Stimulated activated memory B cell treated with anti-CD40 and anti-IgM and Interleukin-4, amounts not matched to agents 10 μg/mL and 1 μg/mL and 100 μg/mL, for 72 hours (primary cell): ENCODE results near the gene SLK.

Experiments used
- ATAC-seq: fragments of 150-1000 bp; cut with Tn5 transposase; 2 replicates; pipeline ENCODE4 v1.10.0; 2021
- H3K27ac Mint-ChIP-seq: one replicate; pipeline ENCODE4 v1.8.0; 2022; ENCODE audit warnings: mild to moderate bottlenecking, mixed read lengths
- H3K27me3 Mint-ChIP-seq: one replicate; pipeline ENCODE4 v1.8.0; 2022; ENCODE audit warnings: mixed read lengths
- H3K36me3 Mint-ChIP-seq: one replicate; pipeline ENCODE4 v1.8.0; 2022; ENCODE audit warnings: mixed read lengths
- H3K4me1 Mint-ChIP-seq: one replicate; pipeline ENCODE4 v1.8.0; 2022; ENCODE audit warnings: mixed read lengths
- H3K4me3 Mint-ChIP-seq: one replicate; pipeline ENCODE4 v1.8.0; 2022; ENCODE audit warnings: mild to moderate bottlenecking, moderate library complexity, mixed read lengths
- H3K9me3 Mint-ChIP-seq: one replicate; pipeline ENCODE4 v1.8.0; 2022; ENCODE audit warnings: mixed read lengths

Gene SLK

DNA sequence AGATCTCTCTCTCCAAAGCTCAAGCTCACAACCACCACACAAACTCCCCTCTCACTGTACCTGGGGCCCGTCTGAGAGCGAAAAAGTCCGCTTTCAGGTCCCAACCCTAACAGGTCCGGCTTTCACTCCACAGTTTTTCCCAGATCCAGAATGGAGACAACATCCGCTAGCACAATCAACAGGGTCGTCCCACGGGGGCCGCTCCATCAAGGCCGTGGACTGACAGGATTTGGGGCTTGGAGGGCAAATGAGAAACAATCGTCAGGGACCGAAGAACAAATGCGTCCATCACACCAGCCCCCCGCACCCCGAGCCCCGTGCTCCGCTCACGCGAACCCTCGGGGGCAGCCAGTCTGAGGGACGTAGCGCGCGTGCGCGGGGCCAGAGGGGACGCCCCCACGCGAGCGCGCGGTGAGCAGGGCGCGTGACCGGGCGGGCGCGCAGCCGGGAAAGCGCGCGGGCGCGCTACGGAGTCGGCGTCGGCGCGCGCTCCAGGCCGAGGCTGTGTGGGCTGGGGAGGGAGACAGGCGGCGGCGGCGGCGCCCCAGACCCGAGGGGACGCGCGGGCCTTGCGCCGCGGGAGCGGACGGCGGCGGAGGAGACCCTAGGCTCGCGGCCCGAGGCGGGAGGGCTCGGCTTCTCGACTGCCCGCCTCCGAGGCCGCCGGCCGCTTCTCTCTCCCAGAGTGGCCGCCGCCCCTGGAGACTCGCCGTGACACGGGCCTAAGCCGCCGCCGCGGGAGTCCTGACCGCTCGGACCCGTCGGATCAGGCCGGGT is at the start of gene SLK:
TSS of gene SLK (plus strand) at position 470 of the 777 bp plus-strand sequence. CDS start 606 bp downstream, outside the sequence.
- peak; percentile 95 for ATAC-seq
- H3K36me3 Mint-ChIP-seq, result no peaks in the 10 kb centered on the region
- peak within 1 kb of the TSS; percentile 94 for H3K4me3 Mint-ChIP-seq
- no peaks in the 10 kb centered on the region for H3K27me3 Mint-ChIP-seq
- peak within 1 kb of the TSS; percentile 98 for H3K27ac Mint-ChIP-seq
- no peaks in the 10 kb centered on the region for H3K9me3 Mint-ChIP-seq
- peaks cover 49% of the 10 kb centered on the region for H3K4me1 Mint-ChIP-seq

DNA sequence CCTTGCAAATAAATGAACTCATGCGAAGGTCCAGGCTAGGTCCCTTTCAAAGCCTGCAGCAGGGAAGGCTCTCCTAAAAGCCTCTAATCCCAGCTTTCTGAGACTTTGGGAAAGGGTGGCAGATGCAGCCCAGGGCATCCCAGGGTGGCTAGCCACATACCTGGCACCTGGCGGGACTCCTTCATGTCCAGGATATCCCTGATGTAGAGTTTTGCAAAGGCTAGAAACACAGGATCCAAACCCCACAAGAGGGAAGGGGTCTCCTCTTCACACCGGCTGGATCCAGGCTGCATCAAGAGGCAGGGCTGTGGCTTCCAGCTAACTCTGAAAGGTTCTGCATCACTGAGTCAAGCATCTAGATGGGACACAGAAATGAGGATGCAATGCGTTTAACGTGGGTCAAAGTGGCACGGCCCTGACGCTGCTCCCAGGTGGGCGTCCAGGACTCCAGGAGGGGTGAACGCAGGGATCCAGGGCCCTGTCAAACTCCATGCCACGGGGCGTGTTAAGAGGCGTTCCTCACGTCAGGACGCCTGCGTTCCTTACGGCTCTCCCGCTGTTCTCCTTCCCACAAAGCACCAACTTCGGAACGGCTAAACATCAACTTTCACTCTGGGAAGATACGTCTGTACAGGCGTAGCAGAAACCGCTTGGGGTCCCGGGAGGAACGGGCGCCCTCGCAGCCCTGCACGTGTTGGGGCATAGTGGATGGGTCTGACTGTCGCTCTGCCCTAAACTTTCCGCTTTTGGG is 49.5 kb upstream of the SLK start:
- H3K9me3 Mint-ChIP-seq, result peaks cover 3% of the 10 kb centered on the region
- peaks cover 37% of the 10 kb centered on the region for H3K4me1 Mint-ChIP-seq
- H3K4me3 Mint-ChIP-seq, result peak overlapping the region; percentile 97
- H3K36me3 Mint-ChIP-seq, result peaks cover 12% of the 10 kb centered on the region
- ATAC-seq, result peak; percentile 34
- no peaks in the 10 kb centered on the region for H3K27me3 Mint-ChIP-seq
- H3K27ac Mint-ChIP-seq, result peak overlapping the region; percentile 98

DNA sequence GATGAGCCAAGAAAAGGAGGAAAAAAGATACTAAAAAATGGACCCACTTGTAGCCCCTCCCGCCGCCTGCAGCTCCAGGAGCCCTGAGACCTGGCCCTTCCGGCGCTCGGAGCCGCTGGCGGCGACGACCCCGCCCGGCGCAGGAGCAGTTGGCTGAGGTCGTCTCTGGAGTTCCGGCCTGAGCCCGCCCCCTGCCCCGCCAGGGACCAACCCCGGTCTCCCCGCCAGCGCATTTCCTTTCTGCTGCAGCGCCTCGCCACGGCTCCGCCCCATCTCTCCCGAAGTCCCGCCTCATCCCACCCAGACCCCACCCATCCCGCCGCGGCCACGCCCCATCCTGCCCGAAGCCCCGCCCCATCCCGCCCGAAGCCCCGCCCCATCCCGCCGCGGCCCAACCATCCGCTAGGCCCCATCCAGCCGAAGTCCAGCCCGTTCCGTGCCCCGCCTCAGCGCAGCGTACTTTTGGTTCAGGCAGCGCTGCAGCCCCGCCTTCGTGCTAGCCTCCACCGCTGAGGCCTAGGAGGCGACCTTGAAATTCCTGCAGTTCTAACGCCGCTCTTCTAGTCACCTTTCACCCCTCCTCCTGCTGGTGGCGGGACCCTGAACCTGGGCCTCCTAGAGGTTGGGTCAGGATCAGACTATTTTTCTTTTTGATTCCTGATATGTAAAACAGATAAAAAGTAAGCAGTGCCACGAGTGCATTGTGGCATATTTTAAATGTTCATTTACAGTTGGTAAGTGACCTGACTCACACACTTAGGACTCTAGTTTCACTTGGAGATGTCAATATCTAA is 48.7 kb upstream of the SLK start, which contains the start of gene STN1:
TSS of gene STN1 (minus strand) at position 132 of the 794 bp plus-strand sequence. CDS start 590 bp downstream, outside the sequence.
- ATAC-seq, result peak; percentile 99
- Mint-ChIP-seq H3K36me3 (peaks cover 5% of the 10 kb centered on the region), H3K4me3 (peak within 1 kb of the TSS; percentile 97), H3K27ac (peak within 1 kb of the TSS; percentile 98), H3K27me3 (no peaks in the 10 kb centered on the region), H3K4me1 (peaks cover 29% of the 10 kb centered on the region), H3K9me3 (peaks cover 3% of the 10 kb centered on the region)

GRCh38 chr10:103919648-103920025 is 47.3 kb upstream of the SLK start:
- H3K36me3 Mint-ChIP-seq, result no peaks in the 10 kb centered on the region
- no peaks in the 10 kb centered on the region for H3K27me3 Mint-ChIP-seq
- H3K27ac Mint-ChIP-seq, result no peak overlapping the region
- no peak overlapping the region for H3K4me3 Mint-ChIP-seq
- ATAC-seq, result no peak
- H3K4me1 Mint-ChIP-seq, result peaks cover 25% of the 10 kb centered on the region
- peaks cover 3% of the 10 kb centered on the region for H3K9me3 Mint-ChIP-seq

- H3K4me3 Mint-ChIP-seq, result no peak overlapping the region
- peaks cover 20% of the 10 kb centered on the region for H3K4me1 Mint-ChIP-seq
- ATAC-seq, result no peak
- no peak overlapping the region for H3K27ac Mint-ChIP-seq
- no peaks in the 10 kb centered on the region for H3K27me3 Mint-ChIP-seq
- H3K36me3 Mint-ChIP-seq, result no peaks in the 10 kb centered on the region
- no peaks in the 10 kb centered on the region for H3K9me3 Mint-ChIP-seq
These were observed 45.7 kb upstream of the SLK start for GRCh38 chr10:103921248-103921647.

DNA sequence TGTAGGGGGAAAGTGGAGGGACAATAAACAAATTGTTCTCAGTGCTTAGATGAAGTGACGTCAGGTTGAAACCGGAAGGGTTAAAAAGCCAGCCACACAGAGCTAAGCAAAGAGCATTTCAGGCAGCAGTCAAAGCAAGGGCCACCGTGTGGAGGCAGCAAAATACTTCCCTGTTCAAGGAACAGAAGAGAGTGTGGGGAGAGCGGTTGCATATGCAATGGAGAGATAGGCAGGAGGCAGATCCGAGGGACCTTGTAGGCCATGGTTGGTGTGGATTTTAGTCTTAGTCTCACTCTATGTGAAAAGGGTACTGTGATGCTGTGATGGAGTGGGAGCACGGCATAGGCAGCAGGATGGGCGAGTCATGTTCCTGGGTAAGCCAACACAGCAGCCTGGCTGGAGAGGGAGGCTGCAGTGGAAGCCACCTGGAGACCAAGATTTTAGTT is 45.2 kb upstream of the SLK start:
- Mint-ChIP-seq H3K4me3 (no peak overlapping the region), H3K27ac (no peak overlapping the region), H3K9me3 (no peaks in the 10 kb centered on the region), H3K36me3 (no peaks in the 10 kb centered on the region), H3K27me3 (no peaks in the 10 kb centered on the region), H3K4me1 (peaks cover 17% of the 10 kb centered on the region)
- no peak for ATAC-seq

GRCh38 chr10:103922659-103923058 is 44.3 kb upstream of the SLK start:
- H3K4me3 Mint-ChIP-seq, result no peak overlapping the region
- H3K27me3 Mint-ChIP-seq, result no peaks in the 10 kb centered on the region
- no peak overlapping the region for H3K27ac Mint-ChIP-seq
- H3K36me3 Mint-ChIP-seq, result no peaks in the 10 kb centered on the region
- no peak for ATAC-seq
- H3K4me1 Mint-ChIP-seq, result peaks cover 8% of the 10 kb centered on the region
- H3K9me3 Mint-ChIP-seq, result no peaks in the 10 kb centered on the region

- Mint-ChIP-seq H3K9me3 (no peaks in the 10 kb centered on the region), H3K36me3 (no peaks in the 10 kb centered on the region), H3K4me1 (peaks cover 4% of the 10 kb centered on the region), H3K27ac (no peak overlapping the region), H3K4me3 (no peak overlapping the region), H3K27me3 (no peaks in the 10 kb centered on the region)
- ATAC-seq, result no peak
These were observed 43.4 kb upstream of the SLK start for GRCh38 chr10:103923502-103923901.

GRCh38 chr10:103925591-103925990 is 41.3 kb upstream of the SLK start:
- H3K4me3 Mint-ChIP-seq, result no peak overlapping the region
- ATAC-seq, result no peak

DNA sequence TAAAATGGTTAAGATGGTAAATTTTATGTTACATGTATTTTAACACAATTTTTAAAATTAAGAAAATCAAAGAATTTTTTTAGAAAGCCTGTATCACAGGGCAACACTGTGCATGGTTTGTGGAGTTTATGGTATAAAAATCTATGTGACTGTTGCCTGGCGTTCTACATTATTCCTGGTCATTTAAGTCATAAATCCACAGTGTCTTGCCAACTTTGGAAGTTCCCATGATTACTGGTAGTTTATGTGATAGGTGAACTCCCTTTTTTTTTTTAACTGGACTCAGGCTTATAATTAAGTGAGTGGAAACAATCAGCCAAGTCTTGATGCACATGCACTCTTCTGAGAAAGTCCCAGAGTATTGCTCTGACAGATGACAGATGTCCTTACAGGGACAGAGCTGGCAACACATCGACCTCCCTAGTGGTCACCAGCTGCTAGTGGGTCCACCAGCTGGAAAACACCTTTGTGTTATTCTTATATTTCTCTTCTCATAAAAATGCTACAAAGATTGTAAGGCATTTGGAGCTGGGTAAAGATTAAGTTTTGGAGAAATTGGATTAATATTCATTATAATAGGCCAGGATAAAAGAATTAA is 40.1 kb upstream of the SLK start:
- no peaks in the 10 kb centered on the region for H3K9me3 Mint-ChIP-seq
- H3K27me3 Mint-ChIP-seq, result no peaks in the 10 kb centered on the region
- ATAC-seq, result no peak
- H3K36me3 Mint-ChIP-seq, result no peaks in the 10 kb centered on the region
- H3K4me3 Mint-ChIP-seq, result no peak overlapping the region
- no peaks in the 10 kb centered on the region for H3K4me1 Mint-ChIP-seq
- no peak overlapping the region for H3K27ac Mint-ChIP-seq

More at GRCh38 chr10:103925591-103925990, 41.3 kb upstream of the SLK start:
- no peaks in the 10 kb centered on the region for H3K36me3 Mint-ChIP-seq
- no peak overlapping the region for H3K27ac Mint-ChIP-seq
- H3K27me3 Mint-ChIP-seq, result no peaks in the 10 kb centered on the region
- no peaks in the 10 kb centered on the region for H3K9me3 Mint-ChIP-seq
- no peaks in the 10 kb centered on the region for H3K4me1 Mint-ChIP-seq

DNA sequence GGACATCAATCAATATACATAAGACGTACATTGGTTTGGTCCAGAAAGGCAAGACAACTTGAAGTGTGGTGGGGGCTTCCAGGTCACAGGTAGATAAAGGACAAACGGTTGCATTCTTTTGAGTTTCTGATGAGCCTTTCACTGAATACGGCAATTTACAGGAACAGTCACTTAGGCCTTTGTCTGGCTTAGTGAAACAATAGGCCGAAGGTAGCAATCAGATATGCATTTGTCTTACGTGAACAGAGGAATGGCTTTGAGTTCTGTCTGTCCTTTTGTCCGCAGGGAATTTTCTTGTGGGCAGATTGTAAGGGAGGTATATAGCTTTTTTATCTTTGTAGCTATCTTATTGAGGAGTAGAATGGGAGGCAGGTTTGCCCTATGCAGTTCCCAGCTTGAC is 38.2 kb upstream of the SLK start:
- H3K4me3 Mint-ChIP-seq, result no peak overlapping the region
- H3K27ac Mint-ChIP-seq, result no peak overlapping the region
- H3K4me1 Mint-ChIP-seq, result no peaks in the 10 kb centered on the region
- ATAC-seq, result no peak
- H3K27me3 Mint-ChIP-seq, result no peaks in the 10 kb centered on the region
- no peaks in the 10 kb centered on the region for H3K9me3 Mint-ChIP-seq
- H3K36me3 Mint-ChIP-seq, result no peaks in the 10 kb centered on the region

GRCh38 chr10:103929381-103929921 is 37.5 kb upstream of the SLK start:
- no peaks in the 10 kb centered on the region for H3K27me3 Mint-ChIP-seq
- H3K36me3 Mint-ChIP-seq, result no peaks in the 10 kb centered on the region
- no peak overlapping the region for H3K27ac Mint-ChIP-seq
- no peaks in the 10 kb centered on the region for H3K4me1 Mint-ChIP-seq
- no peak overlapping the region for H3K4me3 Mint-ChIP-seq
- no peaks in the 10 kb centered on the region for H3K9me3 Mint-ChIP-seq
- ATAC-seq, result no peak

DNA sequence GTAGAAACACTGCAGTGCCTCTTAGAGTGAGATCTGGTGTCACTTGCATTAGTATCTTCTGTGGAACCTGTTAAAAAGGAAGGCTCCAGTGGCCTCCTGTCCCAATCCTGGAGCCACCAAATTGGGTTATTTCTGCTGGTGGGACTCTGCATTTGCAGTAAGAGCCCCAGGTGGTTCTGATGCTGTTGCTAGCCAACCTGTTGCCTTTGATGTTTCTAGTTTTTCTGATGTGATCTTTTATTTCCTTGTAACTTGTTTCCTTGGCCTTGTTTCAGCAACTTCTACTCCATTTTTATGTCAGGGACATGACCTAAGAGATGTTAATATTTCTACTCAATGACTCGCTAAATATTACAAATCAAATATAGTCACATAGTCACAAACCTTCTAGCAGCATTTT is 36.5 kb upstream of the SLK start:
- H3K27ac Mint-ChIP-seq, result no peak overlapping the region

GRCh38 chr10:103930881-103931280 is 36.1 kb upstream of the SLK start:
- no peak overlapping the region for H3K27ac Mint-ChIP-seq
- H3K4me3 Mint-ChIP-seq, result no peak overlapping the region
- no peaks in the 10 kb centered on the region for H3K4me1 Mint-ChIP-seq
- no peaks in the 10 kb centered on the region for H3K27me3 Mint-ChIP-seq
- no peak for ATAC-seq
- H3K36me3 Mint-ChIP-seq, result no peaks in the 10 kb centered on the region
- no peaks in the 10 kb centered on the region for H3K9me3 Mint-ChIP-seq

More for the DNA sequence above, 36.5 kb upstream of the SLK start:
- no peaks in the 10 kb centered on the region for H3K27me3 Mint-ChIP-seq
- no peaks in the 10 kb centered on the region for H3K4me1 Mint-ChIP-seq
- H3K9me3 Mint-ChIP-seq, result no peaks in the 10 kb centered on the region
- H3K4me3 Mint-ChIP-seq, result no peak overlapping the region
- H3K36me3 Mint-ChIP-seq, result no peaks in the 10 kb centered on the region
- no peak for ATAC-seq
